Spleen (tissue), 11 donors: ENCODE data around the gene MED29. TPM values are rescaled to one million over a fixed set of nuclear protein-coding genes. Genes with fewer than 3 reads are reported as not detected.

Source experiments
- DNase-seq: peaks from one replicate; pipeline ENCODE4 v3.0.0-alpha.2; 2020
- H3K27ac ChIP-seq, 8 donors: fragments of 200-600 bp; sonication (generic) in 7 of 8; 1 replicate in 4 of 8; 2 replicates in 4 of 8; pipeline versions ENCODE4 v1.5.0 to v1.8.0; 2016 to 2021; ENCODE audit warnings: inconsistent platforms in 4 of 8, mild to moderate bottlenecking in 4 of 8, moderate library complexity in 1 of 8
- H3K27me3 ChIP-seq, 7 donors: fragments of 200-600 bp; sonication (generic) in 6 of 7; replicated peaks in 1 of 7; 1 replicate in 4 of 7; 2 replicates in 3 of 7; pipeline versions ENCODE4 v1.5.0 to v1.8.0; 2016 to 2021; ENCODE audit warnings: inconsistent platforms in 3 of 7, mild to moderate bottlenecking in 1 of 7
- H3K36me3 ChIP-seq, 6 donors: fragments of 200-600 bp; sonication (generic) in 5 of 6; 1 replicate in 4 of 6; 2 replicates in 2 of 6; pipeline versions ENCODE4 v1.5.0 to v1.8.0; 2016 to 2021; ENCODE audit warnings: inconsistent platforms in 2 of 6
- H3K4me1 ChIP-seq, 6 donors: fragments of 200-600 bp; sonication (generic) in 5 of 6; 1 replicate in 3 of 6; 2 replicates in 3 of 6; pipeline versions ENCODE4 v1.5.0 to v1.8.0; 2016 to 2021; ENCODE audit warnings: inconsistent platforms in 3 of 6
- H3K4me3 ChIP-seq, 8 donors: fragments of 200-600 bp; sonication (generic) in 7 of 8; 1 replicate in 4 of 8; 2 replicates in 4 of 8; pipeline versions ENCODE4 v1.5.0 to v1.8.0; 2016 to 2021; ENCODE audit warnings: inconsistent platforms in 4 of 8, mild to moderate bottlenecking in 4 of 8, moderate library complexity in 2 of 8
- H3K9me3 ChIP-seq, 8 donors: fragments of 200-600 bp; sonication (generic) in 7 of 8; 1 replicate in 4 of 8; 2 replicates in 4 of 8; pipeline versions ENCODE4 v1.5.0 to v1.8.0; 2016 to 2021; ENCODE audit warnings: inconsistent platforms in 4 of 8
- POLR2A ChIP-seq, 3 donors: fragments of 450-650 bp; IDR thresholded peaks; one replicate each; pipeline ENCODE4 v1.5.1; 2017; ENCODE audit warnings: antibody characterized with exemption in 3 of 3, mild to moderate bottlenecking in 1 of 3
- POLR2AphosphoS5 ChIP-seq, 3 donors: sonication (generic); formaldehyde crosslinking; IDR thresholded peaks; one replicate each; pipeline ENCODE4 v1.5.1; 2017; ENCODE audit warnings: antibody characterized with exemption in 3 of 3
- WGBS, 5 donors: extraction: QIAGEN DNeasy Blood & Tissue Kit in 3 of 5; methylation state at CpG; one replicate each; pipeline versions ENCODE4 v1.1.5 to v1.1.7; 2013 to 2018; 5-methylcytosine and 5-hydroxymethylcytosine counted together
- intact Hi-C: fragments of 100-400 bp; cut with DNase I; formaldehyde crosslinking; loops from one replicate; pipeline ENCODE4 v1.15.0; 2023; ENCODE audit warnings: low total_unique reads
- polyA plus RNA-seq, 3 donors: library from polyadenylated mRNA; stranded (reverse); fragments of 200-250 nt; gene quantifications; one replicate each; pipeline ENCODE4 v1.2.1, GENCODE V29; 2013
- total RNA-seq, 7 donors: library from RNA; depleted of rRNA in 3 of 7; stranded (reverse); fragments of >200 nt in 3 of 7; fragmentation: NEBNext Ultra II Directional in 4 of 7; extraction: Animal tissue kit (Norgen Biotek cat#: 25700) in 4 of 7; gene quantifications; one replicate each; pipeline versions ENCODE4 v1.1.0 to v1.2.1, GENCODE V29; 2016 to 2021
- TF ChIP-seq, protein P1 (sequence below), 11 experiments: fragments of 200-600 bp in 7 of 11; fragments of 450-650 bp in 4 of 11; sonication (generic) in 4 of 11; IDR thresholded peaks in 8 of 11; conservative IDR thresholded peaks in 3 of 11; 1 replicate in 7 of 11; 2 replicates in 4 of 11; pipeline versions ENCODE4 v1.4.0 to v1.8.0; 2016 to 2021; ENCODE audit warnings: antibody characterized with exemption in 11 of 11, inconsistent platforms in 4 of 11, mild to moderate bottlenecking in 1 of 11
- donor health status: healthy with polysubstance abuse.
- donor health status: DM: no; HTN: no; CAD: no; lungs with moderate emphysema.
- donor health status: DM: no; HTN: no; CAD: no.
- donor health status: Bipolar disorder and iron deficiency.
- donor health status: healthy.
- donor health status: DM: no; HTN: no; CAD: no.
- donor health status: DM: yes; HTN: yes; CAD: no.

The MED29 gene
- total and polyA plus RNA-seq, 10 donors, result 15.5 to 45.7 (median 30.4) TPM

GRCh38 chr19:39427707-39428106 is 36.5 kb downstream of the MED29 start:
- Histone ChIP-seq H3K27me3 (no peaks in the 10 kb centered on the region), H3K36me3 (peaks cover 0 to 49% (median 28%) of the 10 kb centered on the region in 6 donors), H3K27ac (peak overlapping the region in 3 of 8 donors; percentile 64 to 86 (median 72)), H3K4me3 (no peak overlapping the region), H3K4me1 (peaks cover 0 to 48% (median 20%) of the 10 kb centered on the region in 6 donors), H3K9me3 (no peaks in the 10 kb centered on the region)
- TF ChIP-seq, protein P1, sequence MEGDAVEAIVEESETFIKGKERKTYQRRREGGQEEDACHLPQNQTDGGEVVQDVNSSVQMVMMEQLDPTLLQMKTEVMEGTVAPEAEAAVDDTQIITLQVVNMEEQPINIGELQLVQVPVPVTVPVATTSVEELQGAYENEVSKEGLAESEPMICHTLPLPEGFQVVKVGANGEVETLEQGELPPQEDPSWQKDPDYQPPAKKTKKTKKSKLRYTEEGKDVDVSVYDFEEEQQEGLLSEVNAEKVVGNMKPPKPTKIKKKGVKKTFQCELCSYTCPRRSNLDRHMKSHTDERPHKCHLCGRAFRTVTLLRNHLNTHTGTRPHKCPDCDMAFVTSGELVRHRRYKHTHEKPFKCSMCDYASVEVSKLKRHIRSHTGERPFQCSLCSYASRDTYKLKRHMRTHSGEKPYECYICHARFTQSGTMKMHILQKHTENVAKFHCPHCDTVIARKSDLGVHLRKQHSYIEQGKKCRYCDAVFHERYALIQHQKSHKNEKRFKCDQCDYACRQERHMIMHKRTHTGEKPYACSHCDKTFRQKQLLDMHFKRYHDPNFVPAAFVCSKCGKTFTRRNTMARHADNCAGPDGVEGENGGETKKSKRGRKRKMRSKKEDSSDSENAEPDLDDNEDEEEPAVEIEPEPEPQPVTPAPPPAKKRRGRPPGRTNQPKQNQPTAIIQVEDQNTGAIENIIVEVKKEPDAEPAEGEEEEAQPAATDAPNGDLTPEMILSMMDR (IDR thresholded peaks at IDR 0.05 in 8 of 11, conservative IDR thresholded peaks at IDR 0.05 in 3 of 11), result no peak
- TF ChIP-seq POLR2AphosphoS5 (IDR thresholded peaks at IDR 0.05) (no peak), POLR2A (IDR thresholded peaks at IDR 0.05) (no peak)
- DNase-seq, result no peak
- intact Hi-C loops, result no loop called here
- 89 to 94% (median 90%) methylated on average over 10 to 11 of the region's 11 CpGs for WGBS, 5 donors

DNA sequence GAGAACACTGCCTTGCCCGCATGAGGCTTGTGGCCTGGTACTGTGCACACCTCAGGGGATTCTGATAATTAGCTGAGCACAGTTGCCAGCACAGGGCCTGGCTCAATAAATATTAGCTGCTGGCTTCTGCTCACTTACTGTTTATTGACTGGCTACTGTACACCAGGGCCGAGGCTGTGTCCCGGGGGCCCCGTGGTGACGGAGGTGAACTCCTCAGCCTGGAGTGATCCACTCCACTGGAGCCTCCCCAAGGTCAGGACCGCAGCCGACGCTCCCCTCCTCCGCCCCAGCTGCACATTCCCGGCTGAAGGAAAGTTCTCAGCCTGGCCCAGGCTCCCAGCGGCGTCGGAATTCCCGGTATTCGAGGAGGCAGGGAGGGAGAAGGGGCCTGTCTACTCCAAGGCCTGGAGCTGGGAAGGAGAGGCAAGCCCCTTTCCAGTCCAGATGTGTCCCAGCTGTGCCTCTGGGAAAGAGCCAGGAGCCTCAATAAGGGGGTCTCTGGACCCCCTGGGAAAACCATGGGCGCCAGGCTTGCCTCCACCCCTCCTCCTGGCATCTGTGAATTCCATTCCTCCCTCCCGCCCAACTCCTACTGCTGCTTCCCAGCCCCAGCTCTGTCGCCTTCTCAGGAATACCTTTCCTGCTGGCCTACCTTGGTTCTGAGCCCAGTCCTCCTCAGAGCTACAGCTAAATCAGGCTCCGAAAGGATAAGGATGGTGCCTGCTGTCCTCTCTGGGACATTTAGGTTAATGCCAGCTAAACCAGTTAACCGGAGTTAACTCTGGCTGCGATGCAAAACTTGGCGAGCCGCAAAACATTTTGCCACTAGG is 37.3 kb downstream of the MED29 start:
- 30 to 48% (median 39%) methylated on average over 20 to 23 of the region's 23 CpGs for WGBS, 5 donors
- no peaks in the 10 kb centered on the region for H3K9me3 ChIP-seq
- intact Hi-C loops, result no loop called here
- no peaks in the 10 kb centered on the region for H3K27me3 ChIP-seq
- H3K36me3 ChIP-seq, result peaks cover 0 to 49% (median 29%) of the 10 kb centered on the region in 6 donors
- peak overlapping the region in 7 of 8 donors; percentile 41 to 86 (median 67) for H3K27ac ChIP-seq
- DNase-seq, result peak; percentile 76
- no peak overlapping the region for H3K4me3 ChIP-seq
- H3K4me1 ChIP-seq, result peaks cover 3 to 51% (median 26%) of the 10 kb centered on the region in 6 donors
- peak; percentile 73 to 84 (median 75) for TF ChIP-seq POLR2AphosphoS5 (IDR thresholded peaks at IDR 0.05)
- no peak for TF ChIP-seq POLR2A (IDR thresholded peaks at IDR 0.05)
- TF ChIP-seq, protein P1 (IDR thresholded peaks at IDR 0.05 in 8 of 11, conservative IDR thresholded peaks at IDR 0.05 in 3 of 11), result no peak

DNA sequence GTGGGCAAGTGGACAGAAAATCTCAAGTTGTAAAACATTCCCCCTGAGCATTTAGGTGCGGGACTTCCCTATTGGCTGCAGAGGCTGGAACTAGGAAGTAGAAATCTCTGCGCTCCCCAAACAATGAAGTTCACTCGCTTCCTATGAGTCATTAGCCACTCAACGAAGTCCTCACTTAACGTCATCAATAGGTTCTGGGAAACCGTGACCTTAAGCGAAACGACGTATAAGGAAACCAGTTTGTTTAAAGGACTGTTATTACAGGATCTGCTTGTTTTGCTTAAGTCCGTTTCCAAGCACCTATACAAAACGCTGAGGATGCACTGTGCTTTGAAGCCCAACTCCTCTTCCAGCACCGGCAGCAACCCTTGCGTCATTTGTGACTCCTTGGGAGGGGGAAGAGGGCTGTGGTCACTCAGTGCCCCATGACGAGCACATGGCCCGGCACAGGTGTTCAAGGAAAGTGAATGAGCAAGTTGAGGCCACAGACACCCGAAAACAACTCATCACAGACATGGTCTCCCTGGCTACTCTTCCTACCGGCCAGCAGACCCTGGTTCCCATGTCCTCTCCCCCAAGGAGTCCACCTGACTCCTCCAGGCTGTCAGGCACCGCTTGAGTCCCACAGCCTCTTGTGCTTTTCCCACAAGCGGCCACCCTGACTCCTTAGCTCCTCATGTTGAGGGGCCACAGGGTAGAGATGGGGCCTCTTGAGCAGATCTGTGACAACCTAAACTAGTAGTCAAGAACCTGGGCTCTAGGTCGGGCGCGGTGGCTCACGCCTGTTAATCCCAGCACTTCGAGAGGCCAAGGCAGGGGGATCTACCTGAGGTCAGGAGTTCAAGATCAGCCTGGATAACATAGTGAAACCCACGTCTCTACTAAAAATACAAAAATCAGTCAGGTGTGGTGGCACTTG is 39.8 kb downstream of the MED29 start:
- Histone ChIP-seq H3K9me3 (no peaks in the 10 kb centered on the region), H3K4me1 (peaks cover 21 to 71% (median 44%) of the 10 kb centered on the region in 6 donors), H3K4me3 (peak overlapping the region in 1 of 8 donors; percentile 32), H3K27ac (peak overlapping the region; percentile 57 to 88 (median 77)), H3K36me3 (peaks cover 0 to 40% (median 28%) of the 10 kb centered on the region in 6 donors), H3K27me3 (no peaks in the 10 kb centered on the region)
- intact Hi-C loops, result no loop called here
- DNase-seq, result peak; percentile 75
- TF ChIP-seq, protein P1 (IDR thresholded peaks at IDR 0.05 in 8 of 11, conservative IDR thresholded peaks at IDR 0.05 in 3 of 11), result no peak
- TF ChIP-seq POLR2A (IDR thresholded peaks at IDR 0.05) (no peak), POLR2AphosphoS5 (IDR thresholded peaks at IDR 0.05) (peak; percentile 41 to 79 (median 53))
- WGBS, 5 donors, result 39 to 55% (median 47%) methylated on average over 22 to 25 of the region's 25 CpGs
